HepG2 (cell line): Measurements from ENCODE around the gene UBR3.

Experiments used
- POLR2A ChIP-seq, 2 experiments: IDR thresholded peaks; 2 replicates each; pipeline ENCODE4 v1.6.1; 2011; ENCODE audit warnings: low read depth in 2 of 2, low read length in 2 of 2, mild to moderate bottlenecking in 1 of 2, moderate library complexity in 1 of 2; ENCODE audit not compliant: insufficient read depth in 1 of 2
- ZNF264 ChIP-seq: sonication (generic); formaldehyde crosslinking; IDR thresholded peaks from 2 replicates; pipeline ENCODE4 v1.4.0; 2020; ENCODE audit warnings: missing genetic modification reagents
- TF ChIP-seq, protein P1 (sequence below): IDR thresholded peaks from 2 replicates; pipeline ENCODE4 v1.6.1; 2016; ENCODE audit warnings: control low read depth

DNA sequence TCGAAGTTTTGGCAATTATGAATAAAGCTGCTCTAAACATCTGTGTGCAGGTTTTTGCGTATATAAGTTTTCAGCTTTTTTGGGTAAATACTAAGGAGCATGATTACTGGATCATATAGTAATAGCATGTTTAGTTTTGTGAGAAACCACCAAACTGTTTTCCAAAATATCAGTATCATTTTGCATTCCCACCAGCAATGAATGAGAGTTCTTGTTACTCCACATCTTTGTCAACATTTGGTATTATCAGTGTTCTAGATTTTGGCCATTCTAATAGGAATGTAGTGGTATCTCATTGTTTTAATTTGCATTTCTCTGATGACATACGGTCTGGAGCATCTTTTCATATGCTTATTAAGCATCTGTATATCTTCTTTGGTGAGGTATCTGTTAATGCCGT lies 207.3 kb downstream of the UBR3 start:
- TF ChIP-seq, protein P1, sequence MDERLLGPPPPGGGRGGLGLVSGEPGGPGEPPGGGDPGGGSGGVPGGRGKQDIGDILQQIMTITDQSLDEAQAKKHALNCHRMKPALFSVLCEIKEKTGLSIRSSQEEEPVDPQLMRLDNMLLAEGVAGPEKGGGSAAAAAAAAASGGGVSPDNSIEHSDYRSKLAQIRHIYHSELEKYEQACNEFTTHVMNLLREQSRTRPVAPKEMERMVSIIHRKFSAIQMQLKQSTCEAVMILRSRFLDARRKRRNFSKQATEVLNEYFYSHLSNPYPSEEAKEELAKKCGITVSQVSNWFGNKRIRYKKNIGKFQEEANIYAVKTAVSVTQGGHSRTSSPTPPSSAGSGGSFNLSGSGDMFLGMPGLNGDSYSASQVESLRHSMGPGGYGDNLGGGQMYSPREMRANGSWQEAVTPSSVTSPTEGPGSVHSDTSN (CRISPR knock-in tag) = no peak
- TF ChIP-seq ZNF264 (no peak), POLR2A (IDR thresholded peaks at IDR 0.05; ENCODE audit: insufficient read depth in 1 of 2, low read depth in 2 of 2, low read length in 2 of 2) (no peak)
